PC-3 (cell line): ENCODE data around the gene UBE2F. TPM values are rescaled to one million over a fixed set of nuclear protein-coding genes. Genes with fewer than 3 reads are reported as not detected.
A peak's percentile ranks its signal among the peaks of the same experiment; 100 is the strongest.

Experiments
- ATAC-seq: fragments of 200-7000 bp; cut with Tn5 transposase; 2 replicates; pipeline ENCODE4 v1.9.1; 2020; ENCODE audit warnings: mild to moderate bottlenecking, moderate library complexity
- BruUV-seq: library from RNA; stranded (reverse); fragments of 400-500 nt; replicated peaks from 2 replicates; lab custom pipeline; 2021; lab: Mats Ljungman, UMichigan
- CTCF ChIA-PET: fragments of 300-600 bp; sonication (Branson Sonifier 250); formaldehyde crosslinking; loops from one replicate; lab custom pipeline; 2022; ENCODE audit warnings: antibody characterized with exemption; lab: Charles Lee
- POLR2A ChIA-PET: fragments of 300-600 bp; sonication (Branson Sonifier 250); formaldehyde crosslinking; loops from one replicate; lab custom pipeline; 2022; ENCODE audit warnings: antibody characterized with exemption; ENCODE audit not compliant: unreplicated experiment; lab: Charles Lee
- DNase-seq: peaks from one replicate; pipeline ENCODE4 v3.0.0-alpha.2; 2015
- H2AFZ ChIP-seq: fragments of 300-600 bp; sonication (generic); 2 replicates; pipeline ENCODE4 v1.6.0; 2016; ENCODE audit warnings: antibody characterized with exemption, low read length
- H3F3A ChIP-seq: fragments of 300-600 bp; sonication (generic); one replicate; pipeline ENCODE4 v1.6.0; 2017; ENCODE audit warnings: antibody characterized with exemption, low read length, control low read depth, mild to moderate bottlenecking; ENCODE audit not compliant: unreplicated experiment
- H3K27ac ChIP-seq: fragments of 300-600 bp; sonication (generic); 2 replicates; pipeline ENCODE4 v1.5.1; 2016; ENCODE audit warnings: mild to moderate bottlenecking, low read length
- H3K27me3 ChIP-seq: fragments of 300-600 bp; sonication (generic); 2 replicates; pipeline ENCODE4 v1.6.1; 2016; ENCODE audit warnings: low read length, mixed read lengths
- H3K36me3 ChIP-seq: fragments of 300-600 bp; sonication (generic); 2 replicates; pipeline ENCODE4 v1.6.1; 2016; ENCODE audit warnings: low read depth, mixed run types, low read length, mixed read lengths
- H3K4me1 ChIP-seq: fragments of 300-600 bp; sonication (generic); 2 replicates; pipeline ENCODE4 v1.5.1; 2016; ENCODE audit warnings: low read length; ENCODE audit not compliant: insufficient read depth
- H3K4me2 ChIP-seq: fragments of 300-600 bp; sonication (generic); 2 replicates; pipeline ENCODE4 v1.6.0; 2016; ENCODE audit warnings: low read length
- H3K4me3 ChIP-seq: fragments of 300-600 bp; sonication (generic); 2 replicates; pipeline ENCODE4 v1.5.1; 2016; ENCODE audit warnings: mild to moderate bottlenecking, low read length, mixed read lengths
- H3K79me2 ChIP-seq: fragments of 300-600 bp; sonication (generic); 2 replicates; pipeline ENCODE4 v1.6.1; 2017; ENCODE audit warnings: low read length, mixed read lengths
- H3K9ac ChIP-seq: fragments of 300-600 bp; sonication (generic); 2 replicates; pipeline ENCODE4 v1.6.0; 2016; ENCODE audit warnings: mild to moderate bottlenecking, low read length
- H3K9me2 ChIP-seq: fragments of 300-600 bp; sonication (generic); replicated peaks from 2 replicates; pipeline ENCODE4 v1.6.1; 2016; ENCODE audit warnings: mixed run types, low read length, mixed read lengths
- H3K9me3 ChIP-seq: fragments of 300-600 bp; sonication (generic); 2 replicates; pipeline ENCODE4 v1.6.1; 2016; ENCODE audit warnings: low read length, mixed read lengths
- H4K20me1 ChIP-seq: fragments of 300-600 bp; sonication (generic); 2 replicates; pipeline ENCODE4 v1.6.1; 2016; ENCODE audit warnings: low read length, mixed read lengths
- EZH2 ChIP-seq: fragments of 300-600 bp; sonication (generic); IDR thresholded peaks from one replicate; pipeline ENCODE4 v1.6.1; 2017; ENCODE audit warnings: antibody characterized with exemption, mild to moderate bottlenecking, low read length; ENCODE audit not compliant: unreplicated experiment
- EZH2phosphoT487 ChIP-seq: fragments of 300-600 bp; sonication (generic); IDR thresholded peaks from 2 replicates; pipeline ENCODE4 v1.6.1; 2018; ENCODE audit warnings: mild to moderate bottlenecking, antibody characterized with exemption, low read length, borderline replicate concordance
- intact Hi-C: fragments of 100-400 bp; cut with micrococcal nuclease; formaldehyde crosslinking; loops from 2 replicates; pipeline ENCODE4 v1.9.0; 2023
- total RNA-seq: library from RNA; depleted of rRNA; stranded (reverse); fragments of >200 nt; gene quantifications from 2 replicates; pipeline ENCODE4 v1.2.3, GENCODE V29; 2014
- TF ChIP-seq, protein P1 (sequence below): fragments of 300-600 bp; sonication (generic); conservative IDR thresholded peaks from 2 replicates; pipeline ENCODE4 v1.5.1; 2017; ENCODE audit warnings: antibody characterized with exemption, low read depth, mild to moderate bottlenecking, low read length

Gene UBE2F
- total RNA-seq, 1 experiment from 2014 or later: 57.8 TPM

GRCh38 chr2:238030422-238031155 is 63.8 kb downstream of the UBE2F start:
- TF ChIP-seq, protein P1, sequence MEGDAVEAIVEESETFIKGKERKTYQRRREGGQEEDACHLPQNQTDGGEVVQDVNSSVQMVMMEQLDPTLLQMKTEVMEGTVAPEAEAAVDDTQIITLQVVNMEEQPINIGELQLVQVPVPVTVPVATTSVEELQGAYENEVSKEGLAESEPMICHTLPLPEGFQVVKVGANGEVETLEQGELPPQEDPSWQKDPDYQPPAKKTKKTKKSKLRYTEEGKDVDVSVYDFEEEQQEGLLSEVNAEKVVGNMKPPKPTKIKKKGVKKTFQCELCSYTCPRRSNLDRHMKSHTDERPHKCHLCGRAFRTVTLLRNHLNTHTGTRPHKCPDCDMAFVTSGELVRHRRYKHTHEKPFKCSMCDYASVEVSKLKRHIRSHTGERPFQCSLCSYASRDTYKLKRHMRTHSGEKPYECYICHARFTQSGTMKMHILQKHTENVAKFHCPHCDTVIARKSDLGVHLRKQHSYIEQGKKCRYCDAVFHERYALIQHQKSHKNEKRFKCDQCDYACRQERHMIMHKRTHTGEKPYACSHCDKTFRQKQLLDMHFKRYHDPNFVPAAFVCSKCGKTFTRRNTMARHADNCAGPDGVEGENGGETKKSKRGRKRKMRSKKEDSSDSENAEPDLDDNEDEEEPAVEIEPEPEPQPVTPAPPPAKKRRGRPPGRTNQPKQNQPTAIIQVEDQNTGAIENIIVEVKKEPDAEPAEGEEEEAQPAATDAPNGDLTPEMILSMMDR: 0 out of 2 replicates have a peak, but pooled peaks have one; percentile 20
- TF ChIP-seq EZH2phosphoT487 (no peak), EZH2 (no peak)
- no peaks in the 10 kb centered on the region for H3K27me3 ChIP-seq
- H4K20me1 ChIP-seq: no peaks in the 10 kb centered on the region
- DNase-seq (no peak), ATAC-seq (no peak)
- H3K27ac ChIP-seq: no peak overlapping the region
- CTCF ChIA-PET: interaction anchor here (0.5 kb wide), 1 partner anchor 260 kb away, joined by 5 read pairs; no protein-coding TSS in a partner anchor
- H3K36me3 ChIP-seq: peaks cover 12% of the 10 kb centered on the region; the same call in 1 of the 2 replicates
- H3K4me1 ChIP-seq: no peaks in the 10 kb centered on the region
- intact Hi-C loops: no loop called here
- no peaks in the 10 kb centered on the region for H3K9me2 ChIP-seq
- no peak overlapping the region for H3K9ac ChIP-seq
- H3F3A ChIP-seq: no peaks in the 10 kb centered on the region
- no peaks in the 10 kb centered on the region for H3K9me3 ChIP-seq
- H2AFZ ChIP-seq: no peak overlapping the region
- POLR2A ChIA-PET: no interaction called here
- no peak overlapping the region for H3K4me3 ChIP-seq
- BruUV-seq: no TSS peak
- H3K79me2 ChIP-seq: no peaks in the 10 kb centered on the region
- no peak overlapping the region for H3K4me2 ChIP-seq

GRCh38 chr2:238031751-238032150 is 64.9 kb downstream of the UBE2F start:
- intact Hi-C loops: no loop called here

More at GRCh38 chr2:238031751-238032150, 64.9 kb downstream of the UBE2F start:
- H3K27me3 ChIP-seq: no peaks in the 10 kb centered on the region
- no peak for DNase-seq
- peaks cover 16% of the 10 kb centered on the region; the same call in 1 of the 2 replicates for H3K36me3 ChIP-seq
- no peak overlapping the region for H3K9ac ChIP-seq
- no peaks in the 10 kb centered on the region for H3K9me3 ChIP-seq
- H3K4me2 ChIP-seq: no peak overlapping the region
- H3F3A ChIP-seq: no peaks in the 10 kb centered on the region
- H3K79me2 ChIP-seq: no peaks in the 10 kb centered on the region
- no peaks in the 10 kb centered on the region for H3K9me2 ChIP-seq
- TF ChIP-seq EZH2phosphoT487 (no peak), EZH2 (no peak)
- TF ChIP-seq, protein P1: no peak
- no peaks in the 10 kb centered on the region for H3K4me1 ChIP-seq
- no peak overlapping the region for H2AFZ ChIP-seq
- BruUV-seq: no TSS peak
- H3K27ac ChIP-seq: no peak overlapping the region
- no peak overlapping the region for H3K4me3 ChIP-seq
- ChIA-PET POLR2A (no interaction called here), CTCF (no interaction called here)
- no peak for ATAC-seq
- H4K20me1 ChIP-seq: no peaks in the 10 kb centered on the region
